GM23338 (cell line): ENCODE data around the gene RPLP2. TPM values are rescaled to one million over a fixed set of nuclear protein-coding genes. Genes with fewer than 3 reads are reported as not detected.
A peak's percentile ranks its signal among the peaks of the same experiment; 100 is the strongest.

Source experiments
- ATAC-seq: fragments of 200-7000 bp; cut with Tn5 transposase; 3 replicates; pipeline ENCODE4 v1.9.1; 2020
- DNase-seq: peaks from one replicate; pipeline ENCODE4 v3.0.0-alpha.2; 2015; ENCODE audit warnings: low spot score
- H2AFZ ChIP-seq: fragments of 200-600 bp; sonication (generic); 2 replicates; pipeline ENCODE4 v1.8.0; 2016; ENCODE audit warnings: antibody characterized with exemption, mild to moderate bottlenecking, moderate library complexity
- H3F3A ChIP-seq: fragments of 200-600 bp; sonication (generic); replicated peaks from 2 replicates; pipeline ENCODE4 v1.8.0; 2017; ENCODE audit warnings: antibody characterized with exemption, mixed run types, low read depth
- H3K27ac ChIP-seq: fragments of 200-600 bp; sonication (generic); 2 replicates; pipeline ENCODE4 v1.6.1; 2016; ENCODE audit warnings: low read depth
- H3K27me3 ChIP-seq: fragments of 200-600 bp; sonication (generic); 2 replicates; pipeline ENCODE4 v1.8.0; 2016; ENCODE audit warnings: mild to moderate bottlenecking, mixed run types, moderate library complexity; ENCODE audit not compliant: insufficient read depth
- H3K36me3 ChIP-seq: fragments of 200-600 bp; sonication (generic); 2 replicates; pipeline ENCODE4 v1.8.0; 2016; ENCODE audit warnings: mild to moderate bottlenecking; ENCODE audit not compliant: insufficient read depth
- H3K4me1 ChIP-seq: fragments of 200-600 bp; sonication (generic); 2 replicates; pipeline ENCODE4 v1.8.0; 2016; ENCODE audit warnings: mild to moderate bottlenecking, moderate library complexity; ENCODE audit not compliant: insufficient read depth
- H3K4me2 ChIP-seq: fragments of 200-600 bp; sonication (generic); 2 replicates; pipeline ENCODE4 v1.7.1; 2017; ENCODE audit warnings: mixed run types
- H3K4me3 ChIP-seq: fragments of 200-600 bp; sonication (generic); 2 replicates; pipeline ENCODE4 v1.6.1; 2016; ENCODE audit warnings: mixed run types
- H3K79me2 ChIP-seq: fragments of 200-600 bp; sonication (generic); replicated peaks from 2 replicates; pipeline ENCODE4 v1.8.0; 2017; ENCODE audit warnings: mild to moderate bottlenecking; ENCODE audit not compliant: insufficient read depth
- H3K9me2 ChIP-seq: fragments of 200-600 bp; sonication (generic); 2 replicates; pipeline ENCODE4 v1.8.0; 2017; ENCODE audit not compliant: insufficient read depth
- H4K20me1 ChIP-seq: fragments of 200-600 bp; sonication (generic); replicated peaks from 2 replicates; pipeline ENCODE4 v1.8.0; 2017; ENCODE audit warnings: mild to moderate bottlenecking; ENCODE audit not compliant: insufficient read depth
- H3K27ac Mint-ChIP-seq: 2 replicates; pipeline ENCODE4 v1.8.0; 2020; ENCODE audit warnings: inconsistent platforms, mild to moderate bottlenecking, moderate library complexity, mixed read lengths
- H3K27me3 Mint-ChIP-seq: 3 replicates; pipeline ENCODE4 v1.8.0; 2022; ENCODE audit warnings: low read depth, mild to moderate bottlenecking, moderate library complexity, mixed read lengths, inconsistent platforms; ENCODE audit not compliant: insufficient read depth, poor library complexity
- H3K36me3 Mint-ChIP-seq: 3 replicates; pipeline ENCODE4 v1.8.0; 2021; ENCODE audit warnings: low read depth, mild to moderate bottlenecking, inconsistent platforms, moderate library complexity, mixed read lengths
- H3K4me1 Mint-ChIP-seq: 3 replicates; pipeline ENCODE4 v1.8.0; 2020; ENCODE audit warnings: mild to moderate bottlenecking, inconsistent platforms, mixed read lengths
- H3K4me3 Mint-ChIP-seq: 3 replicates; pipeline ENCODE4 v1.8.0; 2021; ENCODE audit warnings: moderate library complexity, mild to moderate bottlenecking, inconsistent platforms, mixed read lengths
- H3K9me3 Mint-ChIP-seq: 3 replicates; pipeline ENCODE4 v1.8.0; 2020; ENCODE audit warnings: moderate library complexity, mild to moderate bottlenecking, inconsistent platforms, mixed read lengths
- CREB1 ChIP-seq: fragments of 250-450 bp; sonication (Bioruptor Pico); IDR thresholded peaks from 2 replicates; pipeline ENCODE4 v1.5.0; 2020; ENCODE audit warnings: low read depth, mild to moderate bottlenecking, moderate library complexity
- CTCF ChIP-seq, 2 experiments: fragments of 200-600 bp in 1 of 2; sonication (generic) in 1 of 2; conservative IDR thresholded peaks; 2 replicates each; pipeline versions ENCODE4 v1.5.1 to v1.6.1; 2016 to 2017; ENCODE audit warnings: antibody characterized with exemption in 2 of 2, low read depth in 2 of 2, mild to moderate bottlenecking in 2 of 2, moderate library complexity in 1 of 2
- ETS1 ChIP-seq: IDR thresholded peaks from 2 replicates; pipeline ENCODE4 v1.6.1; 2016; ENCODE audit warnings: antibody characterized with exemption
- EZH2 ChIP-seq: fragments of 200-600 bp; sonication (generic); IDR thresholded peaks from one replicate; pipeline ENCODE4 v1.8.0; 2017; ENCODE audit warnings: antibody characterized with exemption, mild to moderate bottlenecking, low read depth; ENCODE audit not compliant: unreplicated experiment
- EZH2phosphoT487 ChIP-seq: fragments of 200-600 bp; sonication (generic); IDR thresholded peaks from one replicate; pipeline ENCODE4 v1.8.1; 2018; ENCODE audit warnings: antibody characterized with exemption; ENCODE audit not compliant: unreplicated experiment
- JUNB ChIP-seq: IDR thresholded peaks from one replicate; pipeline ENCODE4 v1.6.1; 2016; ENCODE audit warnings: antibody characterized with exemption; ENCODE audit not compliant: unreplicated experiment
- NANOG ChIP-seq: IDR thresholded peaks from 2 replicates; pipeline ENCODE4 v1.6.1; 2016; ENCODE audit warnings: antibody characterized with exemption, borderline replicate concordance
- POLR2AphosphoS5 ChIP-seq: IDR thresholded peaks from 2 replicates; pipeline ENCODE4 v1.6.1; 2016; ENCODE audit warnings: antibody characterized with exemption, low read depth
- STAT1 ChIP-seq: IDR thresholded peaks from one replicate; pipeline ENCODE4 v1.6.1; 2016; ENCODE audit warnings: antibody characterized with exemption; ENCODE audit not compliant: unreplicated experiment
- ZNF114 ChIP-seq: fragments of 250-450 bp; sonication (Bioruptor Pico); IDR thresholded peaks from 2 replicates; pipeline ENCODE4 v1.5.0; 2020; ENCODE audit warnings: mild to moderate bottlenecking, moderate library complexity
- ZNF331 ChIP-seq: fragments of 250-450 bp; sonication (Bioruptor Pico); IDR thresholded peaks from 2 replicates; pipeline ENCODE4 v1.5.0; 2020; ENCODE audit warnings: low read depth, mild to moderate bottlenecking, moderate library complexity
- polyA plus RNA-seq: library from polyadenylated mRNA; unstranded; fragments of >200 nt; fragmentation: Nextera tagmentation; extraction: Ambion mirVana; gene quantifications from 2 replicates; pipeline ENCODE4 v1.2.1, GENCODE V29; 2016
- total RNA-seq: library from RNA; depleted of rRNA; stranded (reverse); fragments of >200 nt; shearing (Covaris generic); gene quantifications from 2 replicates; pipeline ENCODE4 v1.2.3, GENCODE V29; 2014
- TF ChIP-seq, protein P1 (sequence below): fragments of 250-450 bp; sonication (Bioruptor Pico); IDR thresholded peaks from 2 replicates; pipeline ENCODE4 v1.5.0; 2020; ENCODE audit warnings: mild to moderate bottlenecking, moderate library complexity
- TF ChIP-seq, protein P2 (sequence below): IDR thresholded peaks from one replicate; pipeline ENCODE4 v1.6.1; 2018; ENCODE audit warnings: antibody characterized with exemption; ENCODE audit not compliant: unreplicated experiment

RPLP2 gene
- total and polyA plus RNA-seq, 2 experiments from 2014 or later = 518 to 1,782 TPM

DNA sequence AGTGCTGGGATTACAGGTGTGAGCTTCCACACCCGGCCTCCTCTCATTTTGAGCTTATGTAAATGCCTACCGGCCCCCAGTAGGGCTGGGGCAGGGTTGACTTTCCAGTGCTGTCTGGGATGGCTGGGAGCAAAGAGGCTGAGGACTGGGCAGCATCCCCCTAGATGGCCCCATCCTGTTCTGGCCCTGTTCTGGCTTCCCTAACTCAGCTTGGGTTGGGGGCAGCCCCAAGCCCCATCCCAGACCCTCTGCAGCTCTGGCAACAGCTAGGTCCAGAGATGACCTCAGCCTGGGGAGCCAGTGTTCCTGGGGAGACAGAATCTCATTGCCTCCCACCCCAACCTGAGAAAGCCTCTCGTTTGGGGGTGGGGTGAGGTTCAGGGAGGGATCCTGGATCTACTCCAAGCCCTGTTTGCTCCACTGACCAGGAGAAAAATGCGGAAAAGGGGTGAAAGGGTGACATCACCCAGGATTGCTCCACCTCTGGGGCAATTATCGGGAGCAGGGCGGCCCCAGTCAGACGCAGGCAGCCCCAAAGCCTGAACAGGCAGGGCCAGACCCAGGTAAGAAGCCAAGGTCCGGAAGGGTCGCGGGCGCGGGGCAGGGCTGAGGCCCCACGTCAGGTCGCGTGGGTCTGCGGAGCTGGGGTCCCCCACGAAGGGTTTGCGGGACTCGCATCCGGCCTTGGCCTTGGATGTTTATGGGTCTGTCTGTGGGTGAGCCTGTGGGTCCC, 8.8 kb downstream of the RPLP2 start, which contains the start of gene PNPLA2:
PNPLA2 (plus strand) TSS at position 519 of the 733 bp plus-strand sequence. CDS start 805 bp downstream, outside the sequence.
- H4K20me1 ChIP-seq = peaks cover 21% of the 10 kb centered on the region
- H3K27ac Mint-ChIP-seq = no peak within 1 kb of the TSS
- peaks cover 27% of the 10 kb centered on the region for H3K27me3 Mint-ChIP-seq
- H3K36me3 Mint-ChIP-seq = peaks cover 12% of the 10 kb centered on the region; the same call in 2 of the 3 replicates
- peak within 1 kb of the TSS; percentile 73 for H3K4me3 ChIP-seq
- ATAC-seq (peak; percentile 4), DNase-seq (peak; percentile 51)
- peaks cover 12% of the 10 kb centered on the region for H3F3A ChIP-seq
- H2AFZ ChIP-seq = peak within 1 kb of the TSS; percentile 69; the same call in 1 of the 2 replicates
- no peak; the same call in 1 of the 2 replicates for TF ChIP-seq POLR2AphosphoS5
- TF ChIP-seq CTCF (conservative IDR thresholded peaks at IDR 0.05; ENCODE audit: low read depth in 2 of 2) = no peak
- TF ChIP-seq, protein P1, sequence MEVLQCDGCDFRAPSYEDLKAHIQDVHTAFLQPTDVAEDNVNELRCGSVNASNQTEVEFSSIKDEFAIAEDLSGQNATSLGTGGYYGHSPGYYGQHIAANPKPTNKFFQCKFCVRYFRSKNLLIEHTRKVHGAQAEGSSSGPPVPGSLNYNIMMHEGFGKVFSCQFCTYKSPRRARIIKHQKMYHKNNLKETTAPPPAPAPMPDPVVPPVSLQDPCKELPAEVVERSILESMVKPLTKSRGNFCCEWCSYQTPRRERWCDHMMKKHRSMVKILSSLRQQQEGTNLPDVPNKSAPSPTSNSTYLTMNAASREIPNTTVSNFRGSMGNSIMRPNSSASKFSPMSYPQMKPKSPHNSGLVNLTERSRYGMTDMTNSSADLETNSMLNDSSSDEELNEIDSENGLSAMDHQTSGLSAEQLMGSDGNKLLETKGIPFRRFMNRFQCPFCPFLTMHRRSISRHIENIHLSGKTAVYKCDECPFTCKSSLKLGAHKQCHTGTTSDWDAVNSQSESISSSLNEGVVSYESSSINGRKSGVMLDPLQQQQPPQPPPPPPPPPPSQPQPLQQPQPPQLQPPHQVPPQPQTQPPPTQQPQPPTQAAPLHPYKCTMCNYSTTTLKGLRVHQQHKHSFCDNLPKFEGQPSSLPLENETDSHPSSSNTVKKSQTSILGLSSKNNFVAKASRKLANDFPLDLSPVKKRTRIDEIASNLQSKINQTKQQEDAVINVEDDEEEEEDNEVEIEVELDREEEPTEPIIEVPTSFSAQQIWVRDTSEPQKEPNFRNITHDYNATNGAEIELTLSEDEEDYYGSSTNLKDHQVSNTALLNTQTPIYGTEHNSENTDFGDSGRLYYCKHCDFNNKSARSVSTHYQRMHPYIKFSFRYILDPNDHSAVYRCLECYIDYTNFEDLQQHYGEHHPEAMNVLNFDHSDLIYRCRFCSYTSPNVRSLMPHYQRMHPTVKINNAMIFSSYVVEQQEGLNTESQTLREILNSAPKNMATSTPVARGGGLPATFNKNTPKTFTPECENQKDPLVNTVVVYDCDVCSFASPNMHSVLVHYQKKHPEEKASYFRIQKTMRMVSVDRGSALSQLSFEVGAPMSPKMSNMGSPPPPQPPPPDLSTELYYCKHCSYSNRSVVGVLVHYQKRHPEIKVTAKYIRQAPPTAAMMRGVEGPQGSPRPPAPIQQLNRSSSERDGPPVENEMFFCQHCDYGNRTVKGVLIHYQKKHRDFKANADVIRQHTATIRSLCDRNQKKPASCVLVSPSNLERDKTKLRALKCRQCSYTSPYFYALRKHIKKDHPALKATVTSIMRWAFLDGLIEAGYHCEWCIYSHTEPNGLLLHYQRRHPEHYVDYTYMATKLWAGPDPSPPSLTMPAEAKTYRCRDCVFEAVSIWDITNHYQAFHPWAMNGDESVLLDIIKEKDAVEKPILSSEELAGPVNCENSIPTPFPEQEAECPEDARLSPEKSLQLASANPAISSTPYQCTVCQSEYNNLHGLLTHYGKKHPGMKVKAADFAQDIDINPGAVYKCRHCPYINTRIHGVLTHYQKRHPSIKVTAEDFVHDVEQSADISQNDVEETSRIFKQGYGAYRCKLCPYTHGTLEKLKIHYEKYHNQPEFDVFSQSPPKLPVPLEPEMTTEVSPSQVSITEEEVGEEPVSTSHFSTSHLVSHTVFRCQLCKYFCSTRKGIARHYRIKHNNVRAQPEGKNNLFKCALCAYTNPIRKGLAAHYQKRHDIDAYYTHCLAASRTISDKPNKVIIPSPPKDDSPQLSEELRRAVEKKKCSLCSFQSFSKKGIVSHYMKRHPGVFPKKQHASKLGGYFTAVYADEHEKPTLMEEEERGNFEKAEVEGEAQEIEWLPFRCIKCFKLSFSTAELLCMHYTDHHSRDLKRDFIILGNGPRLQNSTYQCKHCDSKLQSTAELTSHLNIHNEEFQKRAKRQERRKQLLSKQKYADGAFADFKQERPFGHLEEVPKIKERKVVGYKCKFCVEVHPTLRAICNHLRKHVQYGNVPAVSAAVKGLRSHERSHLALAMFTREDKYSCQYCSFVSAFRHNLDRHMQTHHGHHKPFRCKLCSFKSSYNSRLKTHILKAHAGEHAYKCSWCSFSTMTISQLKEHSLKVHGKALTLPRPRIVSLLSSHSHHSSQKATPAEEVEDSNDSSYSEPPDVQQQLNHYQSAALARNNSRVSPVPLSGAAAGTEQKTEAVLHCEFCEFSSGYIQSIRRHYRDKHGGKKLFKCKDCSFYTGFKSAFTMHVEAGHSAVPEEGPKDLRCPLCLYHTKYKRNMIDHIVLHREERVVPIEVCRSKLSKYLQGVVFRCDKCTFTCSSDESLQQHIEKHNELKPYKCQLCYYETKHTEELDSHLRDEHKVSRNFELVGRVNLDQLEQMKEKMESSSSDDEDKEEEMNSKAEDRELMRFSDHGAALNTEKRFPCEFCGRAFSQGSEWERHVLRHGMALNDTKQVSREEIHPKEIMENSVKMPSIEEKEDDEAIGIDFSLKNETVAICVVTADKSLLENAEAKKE (CRISPR knock-in tag) = no peak
- no peak for TF ChIP-seq ZNF114 (CRISPR knock-in tag)
- TF ChIP-seq NANOG = no peak
- TF ChIP-seq EZH2 = no peak
- TF ChIP-seq, protein P2, sequence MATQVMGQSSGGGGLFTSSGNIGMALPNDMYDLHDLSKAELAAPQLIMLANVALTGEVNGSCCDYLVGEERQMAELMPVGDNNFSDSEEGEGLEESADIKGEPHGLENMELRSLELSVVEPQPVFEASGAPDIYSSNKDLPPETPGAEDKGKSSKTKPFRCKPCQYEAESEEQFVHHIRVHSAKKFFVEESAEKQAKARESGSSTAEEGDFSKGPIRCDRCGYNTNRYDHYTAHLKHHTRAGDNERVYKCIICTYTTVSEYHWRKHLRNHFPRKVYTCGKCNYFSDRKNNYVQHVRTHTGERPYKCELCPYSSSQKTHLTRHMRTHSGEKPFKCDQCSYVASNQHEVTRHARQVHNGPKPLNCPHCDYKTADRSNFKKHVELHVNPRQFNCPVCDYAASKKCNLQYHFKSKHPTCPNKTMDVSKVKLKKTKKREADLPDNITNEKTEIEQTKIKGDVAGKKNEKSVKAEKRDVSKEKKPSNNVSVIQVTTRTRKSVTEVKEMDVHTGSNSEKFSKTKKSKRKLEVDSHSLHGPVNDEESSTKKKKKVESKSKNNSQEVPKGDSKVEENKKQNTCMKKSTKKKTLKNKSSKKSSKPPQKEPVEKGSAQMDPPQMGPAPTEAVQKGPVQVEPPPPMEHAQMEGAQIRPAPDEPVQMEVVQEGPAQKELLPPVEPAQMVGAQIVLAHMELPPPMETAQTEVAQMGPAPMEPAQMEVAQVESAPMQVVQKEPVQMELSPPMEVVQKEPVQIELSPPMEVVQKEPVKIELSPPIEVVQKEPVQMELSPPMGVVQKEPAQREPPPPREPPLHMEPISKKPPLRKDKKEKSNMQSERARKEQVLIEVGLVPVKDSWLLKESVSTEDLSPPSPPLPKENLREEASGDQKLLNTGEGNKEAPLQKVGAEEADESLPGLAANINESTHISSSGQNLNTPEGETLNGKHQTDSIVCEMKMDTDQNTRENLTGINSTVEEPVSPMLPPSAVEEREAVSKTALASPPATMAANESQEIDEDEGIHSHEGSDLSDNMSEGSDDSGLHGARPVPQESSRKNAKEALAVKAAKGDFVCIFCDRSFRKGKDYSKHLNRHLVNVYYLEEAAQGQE = no peak
- no peak for TF ChIP-seq ETS1
- no peak for TF ChIP-seq EZH2phosphoT487
- no peak for TF ChIP-seq STAT1
- no peak for TF ChIP-seq ZNF331
- TF ChIP-seq JUNB = no peak
- TF ChIP-seq CREB1 (CRISPR knock-in tag) = no peak
- H3K27ac ChIP-seq = no peak within 1 kb of the TSS
- H3K27me3 ChIP-seq = no peaks in the 10 kb centered on the region
- H3K4me1 ChIP-seq = peaks cover 7% of the 10 kb centered on the region; the same call in 1 of the 2 replicates
- H3K9me2 ChIP-seq = no peaks in the 10 kb centered on the region
- H3K4me1 Mint-ChIP-seq = peaks cover 6% of the 10 kb centered on the region
- no peaks in the 10 kb centered on the region for H3K36me3 ChIP-seq
- no peaks in the 10 kb centered on the region for H3K9me3 Mint-ChIP-seq
- peak within 1 kb of the TSS; percentile 85 for H3K4me2 ChIP-seq
- H3K79me2 ChIP-seq = 0 out of 2 replicates have a peak, but pooled peaks cover 5% of the 10 kb centered on the region
- H3K4me3 Mint-ChIP-seq = peak within 1 kb of the TSS; percentile 83
